HEK293 (cell line): Measurements from ENCODE around the gene DIP2C.

Experiments used
- CTCF ChIA-PET: fragments of 350-600 bp; formaldehyde crosslinking; extraction: SDS; loops from one replicate; lab custom pipeline; 2021; ENCODE audit warnings: antibody characterized with exemption; lab: Yijun Ruan, JAX
- POLR2A ChIA-PET: fragments of 300-600 bp; formaldehyde crosslinking; extraction: SDS; loops from one replicate; lab custom pipeline; 2020; ENCODE audit warnings: antibody characterized with exemption, inconsistent platforms; lab: Yijun Ruan, JAX
- H3K27ac ChIP-seq: fragments of 200-500 bp; sonication (Bioruptor generic); 2 replicates; pipeline ENCODE4 v1.5.1; 2014; ENCODE audit warnings: low read depth, low read length, control low read depth, inconsistent platforms; ENCODE audit errors: extremely low read depth
- H3K36me3 ChIP-seq, 2 experiments: fragments of 200-500 bp in 1 of 2; sonication (Bioruptor generic) in 1 of 2; 1 replicate in 1 of 2; 2 replicates in 1 of 2; pipeline ENCODE4 v1.5.1; 2014 to 2017; ENCODE audit warnings: inconsistent platforms in 2 of 2, low read length in 2 of 2; ENCODE audit not compliant: control insufficient read depth in 2 of 2, insufficient read depth in 1 of 2
- H3K4me1 ChIP-seq: fragments of 200-500 bp; sonication (Bioruptor generic); 2 replicates; pipeline ENCODE4 v1.5.1; 2014; ENCODE audit warnings: mild to moderate bottlenecking, low read length, inconsistent platforms; ENCODE audit not compliant: control insufficient read depth, insufficient read depth
- H3K4me3 ChIP-seq: 2 replicates; pipeline ENCODE4 v1.5.1; 2011; ENCODE audit warnings: low read depth, mild to moderate bottlenecking, control low read depth, low read length, moderate library complexity
- H3K9me3 ChIP-seq: fragments of 200-500 bp; sonication (Bioruptor generic); 2 replicates; pipeline ENCODE4 v1.5.1; 2014; ENCODE audit warnings: low read depth, low read length, inconsistent platforms; ENCODE audit not compliant: control insufficient read depth, insufficient read depth
- AEBP2 ChIP-seq: fragments of 450-650 bp; formaldehyde crosslinking; IDR thresholded peaks from 2 replicates; pipeline ENCODE4 v1.5.1; 2016; ENCODE audit warnings: missing biosample characterization, missing genetic modification characterization, borderline replicate concordance
- MZF1 ChIP-seq: fragments of 450-650 bp; formaldehyde crosslinking; IDR thresholded peaks from 2 replicates; pipeline ENCODE4 v1.5.1; 2017; ENCODE audit warnings: missing biosample characterization, missing genetic modification characterization, borderline replicate concordance
- ZBTB7A ChIP-seq: fragments of 450-650 bp; formaldehyde crosslinking; IDR thresholded peaks from 2 replicates; pipeline ENCODE4 v1.5.1; 2016; ENCODE audit warnings: low read depth, missing biosample characterization, missing genetic modification characterization
- ZFHX2 ChIP-seq: fragments of 450-650 bp; formaldehyde crosslinking; conservative IDR thresholded peaks from 2 replicates; pipeline ENCODE4 v1.5.1; 2016; ENCODE audit warnings: missing biosample characterization, missing genetic modification characterization
- ZNF140 ChIP-seq: fragments of 450-650 bp; formaldehyde crosslinking; IDR thresholded peaks from 2 replicates; pipeline ENCODE4 v1.5.1; 2016; ENCODE audit warnings: missing biosample characterization, missing genetic modification characterization
- ZNF146 ChIP-seq: fragments of 450-650 bp; formaldehyde crosslinking; IDR thresholded peaks from 2 replicates; pipeline ENCODE4 v1.5.1; 2016; ENCODE audit warnings: missing biosample characterization, missing genetic modification characterization
- ZNF2 ChIP-seq: fragments of 450-650 bp; formaldehyde crosslinking; IDR thresholded peaks from 2 replicates; pipeline ENCODE4 v1.5.1; 2016; ENCODE audit warnings: missing biosample characterization, missing genetic modification characterization
- ZNF624 ChIP-seq: fragments of 450-650 bp; formaldehyde crosslinking; IDR thresholded peaks from 2 replicates; pipeline ENCODE4 v1.5.1; 2017; ENCODE audit warnings: missing biosample characterization, missing genetic modification characterization
- ZNF654 ChIP-seq: fragments of 450-650 bp; formaldehyde crosslinking; IDR thresholded peaks from 2 replicates; pipeline ENCODE4 v1.5.1; 2016; ENCODE audit warnings: low read depth, missing biosample characterization, missing genetic modification characterization
- ZNF677 ChIP-seq: fragments of 450-650 bp; IDR thresholded peaks from 2 replicates; pipeline ENCODE4 v1.5.0; 2018; ENCODE audit warnings: missing biosample characterization, mild to moderate bottlenecking, missing genetic modification characterization, moderate library complexity
- TF ChIP-seq, protein P1 (sequence below): fragments of 450-650 bp; formaldehyde crosslinking; IDR thresholded peaks from 2 replicates; pipeline ENCODE4 v1.5.1; 2016; ENCODE audit warnings: missing biosample characterization, missing genetic modification characterization
- TF ChIP-seq, protein P2 (sequence below): fragments of 450-650 bp; formaldehyde crosslinking; IDR thresholded peaks from 2 replicates; pipeline ENCODE4 v1.5.1; 2016; ENCODE audit warnings: missing biosample characterization, missing genetic modification characterization

The DIP2C gene

GRCh38 chr10:614139-614711, 75.2 kb downstream of the DIP2C start:
- H3K27ac ChIP-seq: no peak overlapping the region
- TF ChIP-seq ZNF2 (tag by site-specific recombination) (no peak), ZNF677 (tag by site-specific recombination) (no peak), MZF1 (tag by site-specific recombination) (no peak)
- TF ChIP-seq, protein P1, sequence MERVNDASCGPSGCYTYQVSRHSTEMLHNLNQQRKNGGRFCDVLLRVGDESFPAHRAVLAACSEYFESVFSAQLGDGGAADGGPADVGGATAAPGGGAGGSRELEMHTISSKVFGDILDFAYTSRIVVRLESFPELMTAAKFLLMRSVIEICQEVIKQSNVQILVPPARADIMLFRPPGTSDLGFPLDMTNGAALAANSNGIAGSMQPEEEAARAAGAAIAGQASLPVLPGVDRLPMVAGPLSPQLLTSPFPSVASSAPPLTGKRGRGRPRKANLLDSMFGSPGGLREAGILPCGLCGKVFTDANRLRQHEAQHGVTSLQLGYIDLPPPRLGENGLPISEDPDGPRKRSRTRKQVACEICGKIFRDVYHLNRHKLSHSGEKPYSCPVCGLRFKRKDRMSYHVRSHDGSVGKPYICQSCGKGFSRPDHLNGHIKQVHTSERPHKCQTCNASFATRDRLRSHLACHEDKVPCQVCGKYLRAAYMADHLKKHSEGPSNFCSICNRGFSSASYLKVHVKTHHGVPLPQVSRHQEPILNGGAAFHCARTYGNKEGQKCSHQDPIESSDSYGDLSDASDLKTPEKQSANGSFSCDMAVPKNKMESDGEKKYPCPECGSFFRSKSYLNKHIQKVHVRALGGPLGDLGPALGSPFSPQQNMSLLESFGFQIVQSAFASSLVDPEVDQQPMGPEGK: no peak
- TF ChIP-seq, all 188 proteins: peak for 0
- Histone ChIP-seq H3K9me3 (no peaks in the 10 kb centered on the region), H3K36me3 (no peaks in the 10 kb centered on the region), H3K4me1 (no peaks in the 10 kb centered on the region), H3K4me3 (no peak overlapping the region)
- CTCF ChIA-PET: no interaction called here
- POLR2A ChIA-PET: no interaction called here

- CTCF ChIA-PET: interaction anchor here (1.2 kb wide), 1 partner anchor 112 kb away, joined by 3 read pairs; no protein-coding TSS in a partner anchor
- TF ChIP-seq ZNF140 (tag by site-specific recombination): no peak
- POLR2A ChIA-PET: no interaction called here
- Histone ChIP-seq H3K36me3 (no peaks in the 10 kb centered on the region), H3K4me1 (no peaks in the 10 kb centered on the region), H3K4me3 (no peak overlapping the region), H3K27ac (no peak overlapping the region), H3K9me3 (no peaks in the 10 kb centered on the region)
These were observed 76.0 kb downstream of the DIP2C start for GRCh38 chr10:613271-614138.

DNA sequence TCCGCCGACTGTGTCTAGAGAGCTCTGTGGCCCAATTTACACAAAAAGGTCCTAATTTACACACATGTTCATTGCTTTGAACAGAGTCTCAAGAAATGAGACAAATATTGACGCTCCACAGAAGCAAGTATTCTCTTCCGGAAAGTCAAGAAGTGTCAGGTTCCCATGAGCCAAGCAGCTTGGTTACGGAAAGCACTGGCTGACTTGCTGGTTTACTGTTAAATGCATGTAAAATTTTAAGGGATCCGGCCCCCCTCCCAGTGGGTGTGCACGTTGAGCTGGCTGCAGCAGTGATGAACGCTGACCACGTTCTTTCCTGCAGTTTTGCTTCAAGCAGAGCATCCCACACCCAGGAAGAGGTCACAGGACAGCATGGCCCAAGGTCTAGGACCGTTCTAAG, 76.8 kb downstream of the DIP2C start:
- POLR2A ChIA-PET: no interaction called here
- no peaks in the 10 kb centered on the region for H3K36me3 ChIP-seq

More for the DNA sequence above, 76.8 kb downstream of the DIP2C start:
- H3K4me3 ChIP-seq: no peak overlapping the region
- H3K9me3 ChIP-seq: no peaks in the 10 kb centered on the region
- TF ChIP-seq ZBTB7A (tag by site-specific recombination) (no peak), ZNF624 (tag by site-specific recombination) (no peak), ZNF146 (no peak), AEBP2 (tag by site-specific recombination) (no peak), ZFHX2 (tag by site-specific recombination) (no peak), ZNF654 (tag by site-specific recombination) (no peak), MZF1 (tag by site-specific recombination) (no peak)
- TF ChIP-seq, protein P2, sequence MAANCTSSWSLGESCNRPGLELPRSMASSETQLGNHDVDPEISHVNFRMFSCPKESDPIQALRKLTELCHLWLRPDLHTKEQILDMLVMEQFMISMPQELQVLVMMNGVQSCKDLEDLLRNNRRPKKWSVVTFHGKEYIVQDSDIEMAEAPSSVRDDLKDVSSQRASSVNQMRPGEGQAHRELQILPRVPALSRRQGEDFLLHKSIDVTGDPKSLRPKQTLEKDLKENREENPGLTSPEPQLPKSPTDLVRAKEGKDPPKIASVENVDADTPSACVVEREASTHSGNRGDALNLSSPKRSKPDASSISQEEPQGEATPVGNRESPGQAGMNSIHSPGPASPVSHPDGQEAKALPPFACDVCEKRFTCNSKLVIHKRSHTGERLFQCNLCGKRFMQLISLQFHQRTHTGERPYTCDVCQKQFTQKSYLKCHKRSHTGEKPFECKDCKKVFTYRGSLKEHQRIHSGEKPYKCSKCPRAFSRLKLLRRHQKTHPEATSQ (tag by site-specific recombination): no peak
- CTCF ChIA-PET: interaction anchor here (1.2 kb wide), 1 partner anchor 113 kb away, joined by 3 read pairs; no protein-coding TSS in a partner anchor
- H3K27ac ChIP-seq: no peak overlapping the region
- no peaks in the 10 kb centered on the region for H3K4me1 ChIP-seq
